NCI-H128 (cell line): ENCODE data around the gene HSD17B11.
"Not testable (repeated sequence)": the region's sequence is repeated elsewhere in the genome, so short reads cannot be mapped to it uniquely, and the experiment has no call there.

ENCODE experiments used
- DNase-seq: peaks from one replicate; lab custom pipeline; 2025; ENCODE audit not compliant: unreplicated experiment; lab: John Stamatoyannopoulos, UW

The HSD17B11 gene

DNA sequence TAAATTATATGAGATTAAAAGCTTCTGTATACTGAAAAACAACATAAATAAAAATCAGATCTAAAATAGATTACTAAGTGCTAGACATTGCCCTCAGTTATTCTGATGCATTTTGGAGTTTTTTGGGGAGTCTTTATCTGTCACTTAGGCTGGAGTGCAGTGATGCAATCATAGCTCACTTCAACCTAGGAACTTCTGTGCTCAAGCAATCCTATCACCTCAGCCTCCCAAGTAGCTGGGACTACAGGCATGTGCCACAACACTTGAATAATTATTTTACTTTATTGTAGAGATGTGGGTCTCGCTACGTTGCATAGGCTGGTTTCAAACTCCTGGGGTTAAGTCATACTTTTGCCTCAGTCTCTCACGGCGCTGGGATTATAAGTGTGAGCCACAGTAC is 31.7 kb downstream of the HSD17B11 start:
- DNase-seq = no peak

DNA sequence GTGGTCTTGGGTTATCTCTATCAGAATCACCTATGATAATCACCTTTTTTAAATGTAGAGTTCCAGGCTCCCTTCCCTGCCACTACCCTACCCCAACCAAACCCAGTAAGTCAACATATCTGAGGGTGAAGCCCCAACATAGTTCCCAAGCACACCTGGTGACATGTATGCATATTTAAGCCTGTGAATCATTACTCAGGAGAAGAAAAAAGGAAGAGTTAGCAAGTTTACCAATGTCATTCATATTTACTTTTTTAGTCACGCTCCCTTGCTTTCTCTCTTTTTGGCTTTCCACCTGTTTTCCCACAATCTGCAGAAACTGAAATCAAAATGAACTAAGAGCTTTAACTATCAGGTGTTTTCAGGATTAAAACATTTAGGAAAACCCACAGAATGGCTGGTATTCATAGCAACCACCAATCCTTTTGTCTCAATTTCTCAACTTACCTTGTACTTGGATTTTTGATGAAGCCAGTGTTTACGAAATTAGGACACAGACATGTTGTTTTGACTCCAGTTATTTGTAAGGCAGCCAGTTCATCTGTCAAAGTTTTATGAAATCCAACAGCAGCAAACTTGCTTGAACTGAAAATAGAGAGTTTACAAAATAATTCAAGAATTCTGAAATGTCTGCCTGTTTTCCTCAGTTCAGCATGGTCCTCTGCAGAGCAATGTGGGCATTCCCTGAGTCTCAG is 34.0 kb downstream of the HSD17B11 start:
- no peak for DNase-seq

DNA sequence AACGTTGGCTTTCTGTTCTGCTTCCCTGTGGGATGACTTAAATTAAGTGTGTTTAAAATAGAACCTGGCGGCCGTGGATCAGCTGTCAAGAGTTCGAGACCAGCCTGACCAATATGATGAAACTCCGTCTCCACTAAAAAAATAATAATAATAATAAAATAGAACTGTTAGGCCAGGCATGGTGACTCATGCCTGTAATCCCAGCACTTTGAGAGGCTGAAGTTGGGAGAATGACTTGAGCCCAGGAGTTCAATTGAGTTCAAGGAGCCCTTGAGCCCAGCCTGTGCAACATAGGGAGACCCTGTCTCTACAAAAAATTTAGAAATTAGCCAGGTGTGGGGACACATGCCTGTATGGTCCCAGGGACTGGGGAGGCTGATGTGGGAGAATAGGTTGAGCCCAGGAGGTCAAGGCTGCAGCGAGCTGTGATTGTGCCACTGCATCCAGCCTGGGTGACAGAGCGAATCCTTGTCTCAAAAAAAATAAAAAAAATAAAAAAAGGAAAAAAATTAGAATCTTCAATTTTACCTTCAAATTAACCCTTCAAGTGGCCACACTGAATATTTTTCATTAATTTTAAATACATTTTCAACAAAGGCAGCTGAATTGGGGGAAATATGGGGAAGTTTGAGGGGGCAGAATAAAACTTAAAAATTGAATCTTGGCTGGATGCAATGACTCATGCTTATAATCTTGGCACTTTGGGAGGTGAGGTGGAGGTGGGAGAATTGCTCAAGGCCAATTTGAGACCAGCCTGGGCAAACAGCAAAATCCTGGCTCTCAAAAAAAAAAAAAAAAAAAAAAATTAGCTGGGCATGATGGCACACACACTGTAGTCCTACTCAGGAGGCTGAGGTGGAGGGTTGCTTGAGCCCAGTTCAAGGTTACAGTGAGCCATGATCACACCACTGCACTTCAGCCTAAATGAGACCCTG is 36.6 kb downstream of the HSD17B11 start:
- DNase-seq = no peak

DNA sequence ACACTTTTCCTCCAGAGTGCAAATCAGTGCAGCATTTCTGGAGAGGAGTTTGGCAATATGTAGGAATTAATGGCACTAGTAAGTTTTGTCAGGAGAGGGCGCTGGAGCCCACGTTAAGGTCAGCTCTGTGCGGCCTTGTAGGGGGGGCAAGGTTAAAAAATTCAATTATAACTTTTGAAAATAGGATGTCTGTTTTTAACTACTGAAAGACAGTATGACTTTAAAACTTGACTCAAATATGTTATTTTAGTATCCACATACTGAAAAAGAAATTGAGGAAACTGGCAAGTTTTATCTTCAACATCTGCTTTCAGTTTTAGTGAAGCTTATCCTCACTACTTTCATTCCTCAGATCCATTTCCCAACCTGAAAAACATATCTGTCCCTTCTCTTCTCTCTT is 37.4 kb downstream of the HSD17B11 start:
- DNase-seq = no peak

DNA sequence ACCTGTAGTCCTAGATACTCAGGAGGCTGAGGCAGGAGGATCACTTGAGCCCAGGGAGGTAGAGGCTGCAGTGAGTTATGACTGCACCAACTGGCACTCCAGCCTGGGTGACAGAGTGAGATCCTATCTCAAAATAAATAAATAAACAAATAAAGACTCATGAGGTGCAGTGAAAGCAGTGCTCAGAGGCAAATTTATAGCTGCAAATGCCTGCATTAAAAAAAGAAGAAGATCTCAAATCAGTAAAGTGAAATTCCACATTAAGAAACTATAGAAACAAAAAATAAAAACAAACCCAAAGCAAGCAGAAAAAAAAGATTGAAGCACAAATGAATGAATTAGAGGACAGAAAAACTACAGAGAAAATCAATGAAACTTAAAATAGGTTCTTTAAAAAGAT is 45.8 kb downstream of the HSD17B11 start:
- no peak for DNase-seq

DNA sequence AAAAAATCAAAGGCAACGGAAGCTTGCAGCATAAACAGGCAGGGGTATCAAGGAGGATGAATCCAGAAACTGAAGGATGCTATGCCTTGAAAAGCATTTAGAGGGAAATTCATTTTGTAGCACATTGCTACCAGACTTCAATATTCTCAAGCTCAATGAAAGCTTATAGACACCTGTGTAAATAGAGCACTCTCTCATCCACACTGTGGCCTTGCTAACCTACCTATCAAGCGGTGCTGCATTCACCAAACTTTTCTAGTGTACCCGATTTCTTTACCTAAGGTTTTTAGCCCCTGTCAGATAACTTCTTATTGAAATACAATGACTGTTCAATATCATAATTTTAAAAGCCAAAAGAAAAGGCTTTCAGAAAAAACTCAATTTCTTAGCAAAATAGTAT is 48.1 kb downstream of the HSD17B11 start:
- no peak for DNase-seq

DNA sequence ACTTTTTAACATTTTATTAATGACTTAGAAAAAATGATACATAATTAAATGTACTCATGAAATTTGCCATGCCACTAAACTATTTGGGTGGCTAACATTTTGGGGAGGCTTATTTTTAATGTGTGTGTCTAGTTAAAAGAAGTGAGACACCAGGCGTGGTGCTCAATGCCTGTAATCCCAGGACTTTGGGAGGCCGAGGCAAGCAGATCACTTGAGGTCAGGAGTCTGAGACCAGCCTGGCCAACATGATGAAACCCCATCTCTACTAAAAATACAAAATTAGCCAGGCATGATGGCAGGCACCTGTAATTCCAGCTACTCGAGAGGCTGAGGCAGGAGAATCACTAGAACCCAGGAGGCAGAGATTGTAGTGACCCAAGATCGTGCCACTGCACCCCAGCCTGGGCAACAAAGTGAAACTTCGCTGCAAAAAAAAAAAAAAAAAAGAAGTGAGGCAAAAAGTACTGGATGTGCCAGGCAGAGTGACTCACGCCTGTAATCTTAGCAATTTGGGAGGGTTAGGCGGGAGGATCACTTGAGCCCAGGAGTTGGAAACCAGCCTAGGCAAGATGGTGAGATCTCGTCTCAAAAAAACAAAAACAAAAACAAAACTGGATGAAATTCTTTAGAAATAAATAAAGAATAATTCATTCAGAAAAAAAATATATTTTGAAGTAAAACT is 48.9 kb downstream of the HSD17B11 start:
- not testable (repeated sequence) for DNase-seq

DNA sequence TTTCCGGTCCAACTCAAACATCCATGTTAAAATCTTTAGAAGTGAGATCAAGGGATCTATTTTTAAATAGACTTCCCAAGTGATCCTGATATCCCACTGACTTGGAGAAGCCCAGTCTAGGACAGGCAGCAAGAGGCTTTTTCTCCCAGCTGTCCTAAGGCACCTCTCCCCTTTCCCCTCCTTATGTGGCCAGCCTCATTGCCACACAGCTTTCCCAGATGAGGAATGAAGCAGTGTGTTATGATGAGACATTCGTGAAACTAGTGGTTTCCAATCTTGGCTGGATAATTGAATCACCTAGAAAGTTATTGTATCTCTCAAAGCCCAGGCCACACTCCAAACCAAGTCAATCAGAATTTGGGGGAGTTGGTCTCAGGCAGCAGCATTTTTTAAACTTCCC is 51.5 kb downstream of the HSD17B11 start:
- DNase-seq = no peak

DNA sequence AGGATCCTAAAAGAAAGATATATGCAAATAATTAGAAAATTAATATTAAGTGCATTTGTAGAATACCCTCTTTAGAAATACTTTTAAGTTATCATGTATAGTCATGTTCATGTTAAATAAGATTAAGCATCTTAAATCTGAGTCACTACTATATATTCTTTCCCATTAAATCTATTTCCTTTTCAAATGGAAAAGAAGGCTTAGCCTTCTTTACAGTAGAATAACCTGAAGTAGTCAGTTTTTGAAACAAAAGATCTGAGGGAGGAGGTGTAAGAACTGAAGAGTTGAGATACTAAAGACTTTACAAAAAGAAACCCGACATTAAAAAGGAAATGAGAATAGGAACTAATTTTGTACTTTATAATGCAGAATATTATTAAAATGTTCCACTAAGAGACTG is 53.6 kb downstream of the HSD17B11 start:
- no peak for DNase-seq

DNA sequence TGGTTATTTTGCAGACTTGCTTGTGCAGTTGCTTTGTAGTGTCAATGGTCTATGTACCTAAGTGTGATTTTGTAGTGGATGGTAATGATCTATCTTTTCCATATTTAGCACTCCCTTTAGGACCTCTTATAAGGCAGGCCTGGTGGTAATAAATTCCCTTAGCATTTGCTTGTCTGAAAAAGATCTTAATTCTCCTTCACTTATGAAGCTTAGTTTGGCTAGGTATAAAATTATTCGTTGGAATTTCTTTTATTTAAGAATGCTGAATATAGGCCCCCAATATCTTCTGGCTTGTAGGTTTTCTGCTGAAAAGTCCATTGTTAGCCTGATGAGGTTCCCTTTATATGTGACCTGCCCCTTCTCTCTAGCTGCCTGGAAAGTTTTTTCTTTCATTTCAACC is 57.7 kb downstream of the HSD17B11 start:
- DNase-seq = no peak

DNA sequence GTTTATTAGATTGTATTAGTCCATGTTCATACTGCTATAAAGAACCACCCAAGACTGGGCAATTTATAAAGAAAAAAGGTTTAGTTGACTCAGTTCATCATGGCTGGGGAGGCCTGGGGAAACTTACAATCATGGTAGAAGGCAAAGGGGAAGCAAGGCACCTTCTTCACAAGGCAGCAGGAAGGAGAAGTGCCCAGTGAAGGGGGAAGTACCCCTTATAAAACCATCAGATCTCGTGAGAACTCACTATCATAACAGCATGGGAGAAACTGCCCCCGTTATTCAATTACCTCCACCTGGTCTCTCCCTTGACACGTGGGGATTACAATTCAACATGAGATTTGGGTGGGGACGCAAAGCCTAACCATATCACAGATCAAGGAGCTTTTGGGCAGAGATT is 60.2 kb downstream of the HSD17B11 start:
- DNase-seq = no peak

DNA sequence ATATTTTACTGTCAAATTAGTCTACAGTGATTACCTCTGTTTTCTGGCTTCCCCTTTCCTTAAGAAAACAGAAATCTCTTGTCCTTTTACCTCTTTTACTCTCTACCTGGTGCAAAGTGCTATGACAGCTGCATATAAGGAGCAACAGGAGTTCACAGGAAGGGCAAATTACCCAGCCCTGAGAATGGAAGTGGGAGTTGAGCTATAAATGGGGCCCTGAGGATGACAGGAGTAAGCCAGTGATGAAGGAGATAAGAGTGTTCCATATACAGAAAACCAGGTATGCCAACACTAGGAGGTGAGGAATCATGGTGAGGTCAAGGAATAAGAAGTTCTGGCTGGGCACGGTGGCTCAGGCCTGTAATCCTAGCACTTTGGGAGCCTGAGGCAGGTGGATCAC is 63.9 kb downstream of the HSD17B11 start:
- DNase-seq = no peak

DNA sequence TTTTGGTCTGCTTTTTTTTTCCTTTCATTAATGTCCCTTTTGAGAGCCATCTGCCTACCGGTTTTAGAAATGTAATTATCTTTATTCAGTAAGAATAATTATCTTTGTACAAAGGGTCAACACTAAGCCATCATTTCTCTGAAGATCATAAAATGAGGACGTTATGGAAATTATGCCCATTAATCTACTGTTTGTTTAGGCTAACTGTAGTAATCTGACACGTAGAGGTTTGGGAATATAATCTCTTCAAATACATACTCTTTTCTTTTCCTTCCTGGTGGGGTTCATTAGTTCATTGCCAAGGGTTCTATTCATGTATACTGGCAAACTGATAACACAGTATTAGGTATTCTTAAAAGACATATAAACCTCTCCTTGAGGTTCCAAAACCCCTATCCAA is 64.5 kb downstream of the HSD17B11 start:
- DNase-seq = no peak

DNA sequence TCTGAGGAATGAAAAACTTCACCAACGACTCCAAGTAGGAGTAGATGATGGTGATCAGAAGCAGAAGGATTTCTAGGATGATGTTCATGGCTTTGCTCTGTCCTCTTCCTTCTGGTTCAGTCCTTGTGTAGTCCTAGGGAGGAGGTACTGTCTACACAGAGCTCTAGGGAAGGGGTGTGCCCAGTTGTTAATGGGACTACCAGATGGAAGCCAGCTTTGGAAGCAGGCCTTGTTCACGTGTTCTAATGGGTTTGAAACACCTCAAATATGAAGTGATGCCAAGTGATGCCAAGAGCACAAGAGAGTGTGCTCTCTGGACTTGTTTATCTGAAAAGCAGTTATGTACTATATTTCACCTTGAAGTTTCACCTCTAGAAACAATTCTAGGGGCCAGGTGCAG is 68.2 kb downstream of the HSD17B11 start, which contains the start of gene HSD17B13:
Gene HSD17B13, minus strand, starts transcription at position 129 of the 400 bp plus-strand sequence. Its CDS starts 41 bp downstream, at position 88.
- no peak for DNase-seq

DNA sequence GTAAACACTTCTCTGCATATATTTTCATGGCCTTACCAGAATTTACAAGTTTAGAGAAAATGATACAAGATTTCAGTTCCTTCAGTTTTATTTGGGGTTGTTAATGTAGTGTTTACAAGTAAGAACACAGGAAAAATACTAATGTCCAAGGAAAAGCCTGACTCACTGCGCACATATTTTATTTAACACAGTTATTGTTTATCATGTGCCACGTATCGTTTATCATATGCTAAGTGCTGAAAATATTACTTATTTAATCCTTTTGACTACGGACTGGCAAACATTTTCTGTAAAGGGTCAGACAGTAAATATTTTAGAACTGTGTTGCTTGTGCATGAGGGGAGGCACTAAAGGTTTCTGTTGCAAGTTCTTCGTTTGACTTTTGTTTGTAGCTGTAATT is 69.1 kb downstream of the HSD17B11 start:
- DNase-seq = no peak

DNA sequence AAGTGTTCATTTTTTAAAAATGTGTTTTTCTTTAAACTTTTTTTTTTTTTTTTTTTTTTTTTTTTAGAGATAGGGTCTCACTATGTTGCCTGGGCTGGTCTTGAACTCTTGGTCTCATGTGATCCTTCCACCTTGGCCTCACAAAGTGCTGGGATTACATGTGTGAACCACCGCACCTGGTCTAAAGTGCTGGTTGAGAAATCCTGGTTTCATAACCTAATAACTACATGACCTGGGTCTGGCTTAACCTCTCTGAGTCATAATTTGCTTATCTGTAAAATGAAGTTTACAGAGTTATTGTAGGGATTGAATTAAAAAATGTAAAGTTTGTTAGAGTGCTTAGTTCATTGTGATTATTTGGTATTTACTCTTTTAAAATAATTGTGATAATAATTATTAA is 73.5 kb downstream of the HSD17B11 start:
- DNase-seq = no peak

DNA sequence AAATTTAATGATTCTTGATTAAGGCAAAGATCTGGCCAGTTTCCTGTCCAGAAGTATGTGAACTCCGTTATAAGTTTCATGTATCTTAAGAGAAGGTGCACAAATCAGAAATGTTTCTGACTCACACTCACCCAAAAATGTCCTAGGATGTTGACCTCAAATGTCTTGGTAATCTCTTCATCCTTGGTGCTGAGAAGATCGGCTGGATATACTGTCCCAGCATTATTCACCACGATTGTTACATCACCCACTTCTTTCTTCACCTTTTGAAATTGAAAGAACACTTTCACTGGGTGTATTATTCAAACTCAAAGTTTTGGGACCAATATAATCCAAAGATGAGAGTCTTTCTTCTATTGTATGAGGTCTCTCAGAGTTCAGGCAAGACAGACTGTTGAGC is 74.0 kb downstream of the HSD17B11 start:
- no peak for DNase-seq

DNA sequence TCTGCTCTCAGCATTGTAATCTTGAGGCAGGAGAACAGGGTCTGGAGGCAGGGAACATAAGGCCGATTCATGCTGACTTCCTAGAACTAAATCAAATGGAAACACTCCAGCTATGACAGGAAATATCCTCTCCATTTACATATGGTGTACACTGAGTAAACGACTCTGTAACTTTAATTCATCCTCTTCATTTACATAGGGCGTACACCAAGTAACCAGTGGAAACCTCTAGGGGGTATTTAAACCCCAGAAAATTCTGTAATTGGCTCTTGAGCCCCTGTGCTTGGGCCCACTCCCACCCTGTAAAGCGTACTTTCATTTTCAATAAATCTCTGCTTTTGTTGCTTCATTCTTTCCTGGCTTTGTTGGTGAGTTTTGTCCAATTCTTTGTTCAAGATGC is 76.0 kb downstream of the HSD17B11 start:
- DNase-seq = not testable (repeated sequence)

DNA sequence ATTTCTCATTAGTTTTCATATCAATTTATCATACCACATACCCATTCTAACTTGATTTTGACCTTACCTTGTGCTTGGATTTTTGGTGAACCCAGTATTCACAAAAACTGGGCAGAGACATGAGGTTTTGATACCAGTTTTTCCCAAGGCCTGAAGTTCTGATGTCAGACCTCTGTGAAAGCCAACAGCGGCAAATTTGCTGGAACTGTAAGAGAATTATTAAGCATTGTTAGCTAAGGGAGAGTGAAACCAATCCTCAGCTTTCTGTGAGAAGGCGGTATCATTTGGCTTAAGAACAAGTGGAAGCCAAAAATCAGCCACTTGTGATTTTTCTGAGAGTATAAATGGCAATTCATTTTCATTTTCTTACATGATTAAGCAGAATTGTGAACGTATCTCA is 77.2 kb downstream of the HSD17B11 start:
- no peak for DNase-seq

DNA sequence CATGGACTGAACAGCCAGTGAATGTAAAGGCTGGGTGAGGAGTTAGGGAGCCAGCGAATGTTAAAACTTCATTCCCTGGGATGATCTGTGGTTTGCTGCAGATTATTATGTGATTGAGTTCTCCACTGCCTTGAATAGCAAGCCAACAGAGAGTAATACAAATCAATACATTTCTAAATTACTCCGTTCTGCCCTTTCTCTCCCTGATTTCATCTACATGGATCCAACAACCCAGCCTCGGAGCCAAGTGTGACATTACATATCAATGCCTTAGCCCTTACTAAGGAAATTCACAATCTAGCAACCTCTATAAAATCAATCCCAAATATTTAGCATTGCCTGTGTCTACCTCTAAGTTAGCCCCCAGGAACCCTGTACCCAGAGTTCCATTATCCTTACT is 79.3 kb downstream of the HSD17B11 start:
- DNase-seq = no peak

DNA sequence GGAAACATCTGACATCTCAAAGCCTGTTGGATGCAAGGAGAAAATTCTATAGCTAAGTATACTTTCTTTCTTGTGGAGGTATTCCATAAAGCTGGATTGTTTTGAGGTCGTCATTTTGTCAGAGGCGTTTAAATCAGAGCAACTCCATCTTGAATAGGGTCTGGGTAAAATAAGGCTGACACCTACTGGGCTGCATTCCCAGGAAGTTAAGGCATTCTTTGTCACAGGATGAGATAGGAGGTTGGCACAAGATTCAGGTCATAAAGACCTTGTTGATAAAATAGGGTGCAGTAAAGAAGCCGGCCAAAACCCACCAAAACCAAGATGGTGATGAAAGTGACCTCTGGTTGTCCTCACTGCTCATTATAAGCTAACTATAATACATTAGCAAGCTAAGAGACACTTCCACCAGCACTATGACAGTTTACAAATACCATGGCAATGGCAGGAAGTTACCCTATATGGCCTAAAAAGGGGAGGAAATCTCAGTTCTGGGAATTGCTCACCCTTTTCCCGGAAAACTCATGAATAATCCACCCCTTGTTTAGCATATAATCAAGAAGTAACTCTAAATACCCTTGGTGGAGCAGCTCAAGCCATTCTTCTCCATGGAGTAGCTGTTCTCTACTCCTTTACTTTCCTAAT is 80.2 kb downstream of the HSD17B11 start:
- no peak for DNase-seq
